GM12873 (cell line): Measurements from ENCODE around the gene ENTREP3.

Experiments used
- CTCF ChIP-seq: IDR thresholded peaks from 2 replicates; pipeline ENCODE4 v1.5.1; 2012; ENCODE audit warnings: low read depth, mild to moderate bottlenecking, moderate library complexity, low read length, control low read depth; ENCODE audit not compliant: insufficient read depth; ENCODE audit errors: missing control alignments

The ENTREP3 gene

GRCh38 chr1:155273343-155274245 lies 18.3 kb upstream of the ENTREP3 start, which contains the start of gene CLK2:
CLK2 (minus strand) TSS chr1:155273504; CDS start chr1:155270977, 2,527 bp downstream.
- TF ChIP-seq CTCF = no peak

GRCh38 chr1:155272466-155273342 lies 17.4 kb upstream of the ENTREP3 start:
- TF ChIP-seq CTCF = no peak

GRCh38 chr1:155269381-155269780 lies 14.1 kb upstream of the ENTREP3 start:
- TF ChIP-seq CTCF = no peak

- no peak for TF ChIP-seq CTCF
Observed at GRCh38 chr1:155268630-155269029, 13.3 kb upstream of the ENTREP3 start.

- no peak for TF ChIP-seq CTCF
Observed at GRCh38 chr1:155267373-155267772, 12.1 kb upstream of the ENTREP3 start.

GRCh38 chr1:155266553-155266952 lies 11.3 kb upstream of the ENTREP3 start:
- no peak for TF ChIP-seq CTCF

GRCh38 chr1:155263067-155263466 lies 7.8 kb upstream of the ENTREP3 start:
- TF ChIP-seq CTCF = no peak
